22Rv1 (cell line): Measurements from ENCODE around the gene FHIT.

ENCODE experiments used
- CTCF ChIP-seq: fragments of 450-650 bp; IDR thresholded peaks from 2 replicates; pipeline ENCODE4 v1.5.1; 2017; ENCODE audit warnings: mild to moderate bottlenecking
- ZFX ChIP-seq: fragments of 450-650 bp; IDR thresholded peaks from 2 replicates; pipeline ENCODE4 v1.6.1; 2017; ENCODE audit warnings: antibody characterized with exemption, borderline replicate concordance

GRCh38 chr3:59886790-59887189 lies 1364.5 kb downstream of the FHIT start:
- TF ChIP-seq CTCF (no peak), ZFX (no peak)
